SK-N-SH treated with all-trans-retinoic acid at 6 μM for 48 hours (cell line): ENCODE data around the gene PPIL1.
A peak's percentile ranks its signal among the peaks of the same experiment; 100 is the strongest.

ENCODE experiments used
- ATAC-seq: fragments of 200-7000 bp; cut with Tn5 transposase; 3 replicates; pipeline ENCODE4 v1.9.1; 2020; ENCODE audit warnings: mild to moderate bottlenecking, moderate library complexity
- ARNTL ChIP-seq: fragments of 450-650 bp; formaldehyde crosslinking; IDR thresholded peaks from 2 replicates; pipeline ENCODE4 v1.5.0; 2020; ENCODE audit warnings: low read depth, mild to moderate bottlenecking, moderate library complexity, borderline replicate concordance
- BACH2 ChIP-seq: fragments of 250-450 bp; sonication (Bioruptor Pico); IDR thresholded peaks from 2 replicates; pipeline ENCODE4 v1.9.0; 2021; ENCODE audit warnings: mild to moderate bottlenecking, borderline replicate concordance
- CREB5 ChIP-seq: fragments of 250-450 bp; sonication (Bioruptor Pico); IDR thresholded peaks from 2 replicates; pipeline ENCODE4 v1.5.1; 2020; ENCODE audit warnings: low read depth, mild to moderate bottlenecking, moderate library complexity
- CSDC2 ChIP-seq: fragments of 250-450 bp; sonication (Bioruptor Pico); IDR thresholded peaks from 2 replicates; pipeline ENCODE4 v1.5.0; 2020; ENCODE audit warnings: mild to moderate bottlenecking, moderate library complexity
- CSRNP3 ChIP-seq: fragments of 250-450 bp; sonication (Bioruptor Pico); IDR thresholded peaks from 2 replicates; pipeline ENCODE4 v1.5.1; 2021; ENCODE audit warnings: mild to moderate bottlenecking, moderate library complexity
- ESRRG ChIP-seq: fragments of 250-450 bp; sonication (Bioruptor Pico); IDR thresholded peaks from 2 replicates; pipeline ENCODE4 v1.6.1; 2021; ENCODE audit warnings: mild to moderate bottlenecking
- GLIS3 ChIP-seq: fragments of 250-450 bp; sonication (Bioruptor Pico); IDR thresholded peaks from 2 replicates; pipeline ENCODE4 v1.5.0; 2020; ENCODE audit warnings: mild to moderate bottlenecking, moderate library complexity
- ISL1 ChIP-seq: fragments of 250-450 bp; sonication (Bioruptor Pico); IDR thresholded peaks from 2 replicates; pipeline ENCODE4 v2.1.2; 2022; ENCODE audit warnings: mild to moderate bottlenecking, moderate library complexity
- OSR1 ChIP-seq: fragments of 250-450 bp; sonication (Bioruptor Pico); IDR thresholded peaks from 2 replicates; pipeline ENCODE4 v1.8.0; 2022; ENCODE audit warnings: moderate library complexity, mild to moderate bottlenecking, inconsistent platforms
- PATZ1 ChIP-seq: fragments of 250-450 bp; sonication (Bioruptor Pico); IDR thresholded peaks from 2 replicates; pipeline ENCODE4 v1.8.0; 2020; ENCODE audit warnings: mild to moderate bottlenecking, moderate library complexity, borderline replicate concordance
- POU6F1 ChIP-seq: fragments of 250-450 bp; sonication (Bioruptor Pico); IDR thresholded peaks from 2 replicates; pipeline ENCODE4 v1.8.0; 2021; ENCODE audit warnings: low read depth, mild to moderate bottlenecking, moderate library complexity, borderline replicate concordance
- PPARA ChIP-seq: fragments of 250-450 bp; sonication (Bioruptor Pico); IDR thresholded peaks from 2 replicates; pipeline ENCODE4 v1.5.0; 2020; ENCODE audit warnings: mild to moderate bottlenecking, borderline replicate concordance
- RARB ChIP-seq: fragments of 250-450 bp; sonication (Bioruptor Pico); IDR thresholded peaks from 2 replicates; pipeline ENCODE4 v1.8.0; 2021; ENCODE audit warnings: mild to moderate bottlenecking, moderate library complexity
- SNAI2 ChIP-seq: fragments of 250-450 bp; sonication (Bioruptor Pico); IDR thresholded peaks from 2 replicates; pipeline ENCODE4 v1.5.0; 2020; ENCODE audit warnings: mild to moderate bottlenecking, moderate library complexity
- TCF4 ChIP-seq: fragments of 250-450 bp; sonication (Bioruptor Pico); IDR thresholded peaks from 2 replicates; pipeline ENCODE4 v1.8.0; 2021; ENCODE audit warnings: mild to moderate bottlenecking, moderate library complexity, borderline replicate concordance
- TOX ChIP-seq: fragments of 250-450 bp; sonication (Bioruptor Pico); IDR thresholded peaks from 2 replicates; pipeline ENCODE4 v1.8.0; 2021; ENCODE audit warnings: mild to moderate bottlenecking, moderate library complexity, borderline replicate concordance
- TSHZ2 ChIP-seq: fragments of 250-450 bp; sonication (Bioruptor Pico); IDR thresholded peaks from 2 replicates; pipeline ENCODE4 v1.5.0; 2020; ENCODE audit warnings: mild to moderate bottlenecking, moderate library complexity
- ZC3H10 ChIP-seq: fragments of 250-450 bp; sonication (Bioruptor Pico); IDR thresholded peaks from 2 replicates; pipeline ENCODE4 v1.5.1; 2021; ENCODE audit warnings: mild to moderate bottlenecking, moderate library complexity
- ZFP3 ChIP-seq: fragments of 250-450 bp; sonication (Bioruptor Pico); IDR thresholded peaks from 2 replicates; pipeline ENCODE4 v1.5.0; 2020; ENCODE audit warnings: mild to moderate bottlenecking, moderate library complexity
- ZFP30 ChIP-seq: fragments of 450-650 bp; formaldehyde crosslinking; IDR thresholded peaks from 2 replicates; pipeline ENCODE4 v1.5.0; 2022; ENCODE audit warnings: mild to moderate bottlenecking, moderate library complexity
- ZNF565 ChIP-seq: fragments of 450-650 bp; formaldehyde crosslinking; conservative IDR thresholded peaks from 2 replicates; pipeline ENCODE4 v1.5.0; 2020; ENCODE audit warnings: low read depth, mild to moderate bottlenecking, moderate library complexity
- ZNF70 ChIP-seq: fragments of 450-650 bp; formaldehyde crosslinking; IDR thresholded peaks from 2 replicates; pipeline ENCODE4 v1.5.0; 2020; ENCODE audit warnings: mild to moderate bottlenecking, moderate library complexity
- ZNF8 ChIP-seq: fragments of 450-650 bp; formaldehyde crosslinking; IDR thresholded peaks from 2 replicates; pipeline ENCODE4 v1.5.0; 2020; ENCODE audit warnings: mild to moderate bottlenecking, moderate library complexity

PPIL1 gene

GRCh38 chr6:36874443-36875249, at the start of gene PPIL1:
PPIL1 (minus strand) TSS chr6:36874803; CDS start chr6:36874772, 31 bp downstream.
- no peak for TF ChIP-seq ISL1
- TF ChIP-seq ZC3H10 (CRISPR knock-in tag) = no peak
- TF ChIP-seq ZNF8 (CRISPR knock-in tag) = no peak
- TF ChIP-seq PATZ1 = no peak
- TF ChIP-seq POU6F1 (CRISPR knock-in tag) = no peak
- TF ChIP-seq OSR1 (CRISPR knock-in tag) = no peak
- no peak for TF ChIP-seq TCF4 (CRISPR knock-in tag)
- 0 out of 2 replicates have a peak, but pooled peaks have one; percentile 42 for TF ChIP-seq ZFP3 (CRISPR knock-in tag)
- TF ChIP-seq TSHZ2 = peak; percentile 62
- TF ChIP-seq ZFP30 (CRISPR knock-in tag) = no peak
- no peak for TF ChIP-seq CREB5 (CRISPR knock-in tag)
- TF ChIP-seq CSDC2 = no peak
- TF ChIP-seq ZNF565 (CRISPR knock-in tag) = no peak
- TF ChIP-seq CSRNP3 (CRISPR knock-in tag) = 0 out of 2 replicates have a peak, but pooled peaks have one; percentile 39
- TF ChIP-seq GLIS3 (CRISPR knock-in tag) = no peak
- no peak for TF ChIP-seq TOX (CRISPR knock-in tag)
- no peak for TF ChIP-seq ARNTL (CRISPR knock-in tag)
- 0 out of 2 replicates have a peak, but pooled peaks have one; percentile 6 for TF ChIP-seq ZNF70 (CRISPR knock-in tag)
- TF ChIP-seq PPARA (CRISPR knock-in tag) = no peak
- no peak for TF ChIP-seq RARB (CRISPR knock-in tag)
- no peak for TF ChIP-seq ESRRG (CRISPR knock-in tag)
- no peak for TF ChIP-seq BACH2 (CRISPR knock-in tag)
- no peak for TF ChIP-seq SNAI2 (CRISPR knock-in tag)
- peak; percentile 98 for ATAC-seq

GRCh38 chr6:36924131-36924530, 49.5 kb upstream of the PPIL1 start:
- ATAC-seq = no peak
- TF ChIP-seq CREB5 (CRISPR knock-in tag) = no peak
- no peak for TF ChIP-seq ZFP3 (CRISPR knock-in tag)
- TF ChIP-seq ARNTL (CRISPR knock-in tag) = no peak
- no peak for TF ChIP-seq TCF4 (CRISPR knock-in tag)
- TF ChIP-seq ZNF565 (CRISPR knock-in tag) = no peak
- TF ChIP-seq TOX (CRISPR knock-in tag) = no peak
- TF ChIP-seq BACH2 (CRISPR knock-in tag) = no peak
- no peak for TF ChIP-seq ZNF70 (CRISPR knock-in tag)
- no peak for TF ChIP-seq PATZ1
- no peak for TF ChIP-seq GLIS3 (CRISPR knock-in tag)
- TF ChIP-seq CSRNP3 (CRISPR knock-in tag) = no peak
